Measurements from ENCODE around the gene CLN5.

CLN5 gene

GRCh38 chr13:77048681-77049080 is 56.8 kb downstream of the CLN5 start:
- FAIRE-seq: no peak

GRCh38 chr13:77053192-77053591 is 61.3 kb downstream of the CLN5 start:
- FAIRE-seq (no peak), DNase-seq (ENCODE audit: extremely low spot score, insufficient read length, low read depth) (no peak)

More at GRCh38 chr13:77048681-77049080, 56.8 kb downstream of the CLN5 start:
- no peak for DNase-seq (ENCODE audit: extremely low spot score, insufficient read length, low read depth)
